MV-4-11 (cell line): Measurements from ENCODE around the gene STIM1.
A peak's percentile ranks its signal among the peaks of the same experiment; 100 is the strongest.

ENCODE experiments used
- DNase-seq: peaks from one replicate; lab custom pipeline; 2025; lab: John Stamatoyannopoulos, UW

The STIM1 gene

DNA sequence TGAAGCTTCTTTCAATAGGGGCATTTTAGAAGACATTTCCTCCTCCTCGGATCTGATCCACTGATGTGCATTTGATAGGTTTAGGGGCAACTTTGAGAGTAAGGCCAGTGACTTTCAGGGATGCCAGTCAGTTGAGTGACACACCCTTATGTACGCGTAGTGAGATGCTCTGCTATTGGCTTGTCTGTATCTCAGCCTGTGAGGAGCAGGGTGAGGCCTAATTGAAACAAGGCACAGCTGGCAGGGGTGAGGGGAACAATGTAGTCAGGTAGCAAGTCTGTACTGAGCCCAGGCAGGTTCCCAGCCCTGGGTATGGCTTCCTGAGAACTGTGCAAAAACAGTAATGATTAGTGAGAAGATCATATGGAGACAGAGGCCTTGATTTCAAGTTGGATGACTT lies 61.5 kb downstream of the STIM1 start:
- no peak for DNase-seq

DNA sequence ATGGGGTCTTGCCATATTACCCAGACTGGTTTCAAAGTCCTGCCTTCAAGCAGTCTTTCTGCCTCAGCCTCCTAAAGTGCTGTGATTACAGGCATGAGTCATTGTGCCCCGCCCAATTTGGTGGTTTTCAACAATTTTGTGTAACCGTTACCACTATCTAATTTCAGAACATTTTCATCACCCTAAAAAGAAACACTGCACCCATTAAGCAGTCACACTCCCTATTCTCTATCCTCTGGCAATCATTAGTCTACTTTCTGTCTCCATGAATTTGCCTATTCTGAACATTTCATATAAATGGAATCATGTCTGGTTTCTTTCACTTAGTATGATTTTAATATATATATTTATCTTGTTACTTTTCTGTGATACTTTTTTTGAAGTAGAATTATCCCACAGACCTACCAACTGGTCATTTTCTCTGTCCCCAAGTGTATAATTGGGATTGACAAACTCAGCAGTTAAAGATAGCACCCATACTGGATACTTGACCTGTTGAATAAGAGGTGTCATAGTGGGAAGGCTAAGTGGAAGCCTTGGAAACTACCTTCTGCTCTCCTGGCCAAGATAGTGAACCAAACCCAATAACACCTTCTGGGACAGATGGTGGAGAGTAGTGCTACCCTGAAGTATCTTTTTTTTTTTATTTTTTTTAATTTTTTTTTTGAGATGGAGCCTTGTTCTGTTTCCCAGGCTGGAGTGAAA lies 64.8 kb downstream of the STIM1 start:
- DNase-seq: peak; percentile 88

DNA sequence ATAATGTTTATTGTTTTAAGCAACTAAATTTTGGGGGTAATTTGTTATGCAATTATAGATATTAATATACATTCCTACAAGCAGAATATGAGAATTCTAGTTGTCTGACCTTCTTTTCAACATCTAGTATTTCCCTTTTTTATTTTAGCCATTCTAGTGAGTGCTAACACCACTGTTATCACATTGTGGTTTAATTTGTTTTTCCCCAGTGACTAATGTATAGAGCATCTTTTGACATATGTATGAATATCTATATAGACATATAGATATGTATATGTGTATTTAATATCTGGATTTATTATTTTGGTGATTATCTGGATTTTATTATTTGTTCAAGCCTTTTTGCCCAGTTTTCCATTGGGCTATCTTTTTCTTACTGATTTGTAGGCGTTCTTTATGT lies 66.6 kb downstream of the STIM1 start:
- no peak for DNase-seq

DNA sequence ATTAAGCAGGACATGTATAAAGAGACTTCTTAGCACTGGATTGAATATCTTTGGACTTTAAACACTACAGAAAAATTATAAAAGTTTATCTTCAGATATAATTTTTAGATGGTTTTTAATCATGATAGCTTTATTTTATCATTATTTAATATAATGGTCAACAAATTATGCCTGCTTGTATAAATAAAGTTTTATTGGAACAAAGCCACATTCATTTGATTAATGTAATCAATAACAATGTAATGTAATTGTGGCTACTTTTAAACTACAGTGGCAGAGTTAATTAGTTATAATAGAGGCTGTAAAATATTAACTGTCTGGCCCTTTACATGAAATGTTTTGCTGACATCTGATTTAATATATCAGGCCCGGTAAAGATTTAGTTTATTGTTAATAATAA lies 70.0 kb downstream of the STIM1 start:
- no peak for DNase-seq

DNA sequence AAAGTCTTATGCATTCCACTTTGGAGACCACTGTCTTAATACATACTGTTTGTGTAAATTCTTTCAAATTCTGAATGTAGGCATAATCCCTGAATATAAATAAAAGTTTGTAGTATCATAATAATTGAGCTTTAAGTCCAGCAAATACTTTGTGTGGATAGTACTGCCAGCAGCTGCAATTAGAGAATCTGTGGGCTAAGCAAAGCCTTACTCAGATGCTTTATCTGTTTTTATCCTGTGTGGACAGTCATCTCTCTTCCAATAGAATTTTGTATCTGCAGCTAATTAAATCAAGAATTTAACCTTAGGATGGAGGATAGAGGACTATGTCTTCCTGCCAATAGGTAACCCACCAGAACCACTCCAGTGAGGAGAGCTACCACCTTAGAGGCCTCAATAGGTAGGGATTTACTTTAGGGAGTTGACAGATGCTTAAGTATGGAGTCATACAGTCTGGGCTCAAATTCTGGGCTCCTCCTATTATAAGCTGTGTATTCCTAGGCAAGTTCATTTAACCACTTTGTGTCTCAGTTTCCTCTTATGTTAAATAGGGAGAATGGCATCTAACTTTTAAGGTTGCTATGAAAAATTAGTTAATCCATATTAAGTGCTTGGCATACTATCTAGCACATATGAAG lies 71.1 kb downstream of the STIM1 start:
- DNase-seq: no peak

DNA sequence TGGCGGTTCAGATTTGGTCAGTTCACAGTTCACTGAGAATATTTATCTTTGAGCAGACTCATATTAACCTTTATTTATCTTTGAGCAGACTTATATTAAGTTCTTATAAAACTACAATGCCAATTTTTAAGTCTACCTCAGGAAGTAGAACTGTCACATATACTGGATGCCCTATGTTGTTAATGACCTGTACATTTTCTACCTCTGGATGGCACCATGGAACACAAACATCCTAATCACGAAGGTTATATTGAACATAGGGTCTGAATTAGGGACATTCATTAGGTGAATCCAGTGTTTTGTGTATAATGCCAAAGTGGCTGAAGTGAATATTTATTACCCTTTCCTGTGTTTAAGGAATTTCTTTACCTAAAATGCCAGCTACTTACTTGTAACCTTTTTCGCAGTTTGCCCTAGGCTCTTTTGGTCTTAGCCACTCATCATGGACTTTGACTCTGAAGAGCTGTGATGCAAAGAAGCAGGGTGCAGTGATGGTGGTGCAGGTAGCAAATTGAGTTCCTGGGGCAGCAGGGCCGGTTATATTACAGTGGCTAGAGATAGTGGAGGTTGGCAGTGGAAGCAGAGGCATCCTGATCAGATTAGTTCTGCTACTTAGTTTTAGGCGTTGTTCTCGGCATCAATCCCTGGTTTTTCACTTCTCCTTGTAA lies 71.8 kb downstream of the STIM1 start:
- no peak for DNase-seq

DNA sequence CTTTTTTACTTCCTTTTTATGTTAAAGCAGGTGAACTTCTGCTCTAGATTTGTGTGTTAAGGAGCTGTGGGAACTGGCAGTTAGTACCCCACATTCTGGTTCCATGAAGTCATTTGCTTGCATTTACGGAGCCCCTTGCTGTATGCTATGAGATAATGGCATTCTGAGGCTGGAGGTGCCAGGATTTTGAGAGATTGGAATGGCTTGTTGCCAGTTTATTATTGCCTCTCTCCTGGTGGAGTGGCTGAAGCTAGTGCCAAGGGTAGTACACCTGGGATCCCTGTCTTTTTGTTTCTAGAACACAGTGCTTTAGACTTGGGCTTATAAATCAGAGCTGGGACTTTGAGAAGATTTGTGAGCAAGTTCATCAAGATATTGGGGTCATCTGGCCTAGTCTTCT lies 73.8 kb downstream of the STIM1 start:
- no peak for DNase-seq

DNA sequence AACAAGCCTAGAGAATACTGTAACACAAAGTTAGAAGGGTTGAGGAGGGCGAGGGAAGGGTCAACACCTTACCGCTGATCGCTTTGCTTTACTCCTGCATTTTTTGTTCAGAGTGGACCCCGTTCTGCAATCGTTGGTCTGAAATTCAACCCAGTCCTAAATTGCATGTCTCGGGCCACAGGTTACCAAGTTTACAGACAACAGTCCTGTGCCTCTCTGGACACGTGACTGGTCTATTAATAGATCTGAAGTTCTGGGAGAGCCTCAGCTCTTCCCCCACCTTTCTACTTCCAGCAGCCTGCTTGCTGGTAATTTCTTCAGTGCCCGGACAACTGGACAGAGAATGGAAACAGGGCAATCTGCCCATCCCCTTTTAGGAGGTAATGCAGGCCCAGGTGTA lies 74.2 kb downstream of the STIM1 start:
- DNase-seq: no peak

DNA sequence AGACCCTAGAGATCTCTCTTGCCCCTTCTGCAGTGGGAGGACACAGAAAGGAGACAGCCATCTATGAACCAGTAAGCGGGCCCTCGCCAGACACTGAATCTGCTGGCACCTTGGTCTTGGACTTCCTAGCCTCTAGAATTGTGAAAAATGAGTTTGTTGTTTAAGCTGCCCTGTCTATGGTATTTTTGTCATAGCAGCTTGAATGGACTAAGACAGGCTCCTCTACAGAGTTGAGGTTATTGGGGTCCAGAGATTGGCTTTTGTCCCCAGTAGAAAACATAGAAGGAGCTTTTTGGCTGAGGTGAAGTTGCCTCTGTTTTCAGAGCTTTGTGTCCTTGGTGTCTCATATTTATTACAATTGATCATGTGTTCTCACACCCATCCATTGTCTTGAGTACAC lies 77.2 kb downstream of the STIM1 start:
- no peak for DNase-seq

DNA sequence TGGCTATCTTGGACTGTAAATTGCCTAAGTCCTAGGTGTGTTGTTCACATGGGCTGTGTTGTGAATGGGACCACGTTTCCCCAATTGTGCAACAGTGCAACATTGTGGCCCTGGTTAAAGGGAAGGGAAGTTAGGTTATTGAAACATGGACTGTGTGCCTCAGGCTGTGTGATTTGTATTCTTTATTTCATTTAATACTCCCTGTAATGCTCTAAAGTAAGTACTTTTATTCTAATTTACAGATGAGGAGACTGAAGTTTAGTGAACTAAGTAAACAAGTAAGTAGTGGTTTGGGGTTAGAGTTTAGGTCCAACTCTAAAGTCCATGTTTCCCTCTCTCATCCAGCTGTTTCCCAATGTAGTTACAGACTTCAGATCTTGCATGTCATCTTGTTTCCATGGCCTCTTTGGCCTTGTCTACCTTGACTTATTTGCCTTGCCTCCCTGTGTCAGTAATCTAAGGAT lies 77.7 kb downstream of the STIM1 start:
- DNase-seq: no peak

DNA sequence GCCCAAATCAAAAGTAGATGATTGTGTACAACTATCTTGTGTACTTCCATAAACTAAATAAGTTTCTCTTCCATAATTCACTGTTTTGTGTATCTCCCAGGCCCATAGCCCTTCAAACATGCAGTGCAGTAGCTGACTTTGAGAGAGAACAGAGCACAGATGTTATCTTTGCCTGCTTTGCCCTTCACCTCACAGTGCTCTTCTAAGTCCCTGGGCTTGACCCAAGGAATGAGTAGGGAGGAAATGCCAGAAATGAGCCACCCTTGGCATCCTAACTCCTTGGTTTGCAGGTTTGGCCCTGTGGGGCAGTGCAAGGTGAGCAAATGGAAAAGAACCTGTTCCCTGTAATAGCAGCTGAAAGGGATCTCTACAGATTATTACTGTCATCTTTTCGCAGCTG lies 79.2 kb downstream of the STIM1 start:
- no peak for DNase-seq

DNA sequence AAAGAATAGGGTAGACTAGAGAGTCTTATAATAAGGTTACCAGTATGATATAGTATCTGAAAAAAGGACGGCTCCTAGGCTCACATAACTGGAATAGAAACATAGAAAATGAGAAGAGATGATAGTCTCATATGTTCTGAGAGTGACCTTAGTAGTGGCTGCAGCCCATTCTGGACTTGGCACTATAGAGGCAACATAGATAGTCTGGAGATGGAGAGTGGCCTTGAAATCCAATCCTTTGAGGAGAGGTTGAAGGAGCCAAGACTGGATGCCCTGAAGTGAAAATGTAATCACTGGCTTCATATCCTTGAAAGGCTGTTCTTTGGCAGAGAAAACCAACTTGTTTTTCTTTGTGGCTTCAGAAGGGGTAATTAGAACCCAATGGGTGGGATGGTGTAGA lies 81.1 kb downstream of the STIM1 start:
- no peak for DNase-seq

DNA sequence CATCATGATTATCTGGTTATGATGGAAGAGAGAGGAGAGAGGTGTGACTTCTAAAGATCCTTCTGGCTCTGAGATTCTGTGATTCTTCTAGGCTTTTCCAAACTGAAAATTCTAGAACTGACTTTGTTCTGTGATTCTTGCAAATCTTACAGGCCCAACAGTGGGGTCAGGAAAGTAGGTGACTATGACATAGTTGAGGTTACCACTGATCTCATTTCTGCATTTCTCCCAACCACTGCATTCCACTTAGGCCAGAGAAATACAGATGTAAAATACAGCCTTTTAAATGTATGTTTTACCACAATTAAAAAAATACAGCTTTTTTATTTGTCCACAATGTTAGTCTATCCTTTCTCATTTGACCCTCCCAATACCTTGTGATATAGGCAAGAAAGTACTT lies 83.7 kb downstream of the STIM1 start:
- DNase-seq: peak; percentile 46

DNA sequence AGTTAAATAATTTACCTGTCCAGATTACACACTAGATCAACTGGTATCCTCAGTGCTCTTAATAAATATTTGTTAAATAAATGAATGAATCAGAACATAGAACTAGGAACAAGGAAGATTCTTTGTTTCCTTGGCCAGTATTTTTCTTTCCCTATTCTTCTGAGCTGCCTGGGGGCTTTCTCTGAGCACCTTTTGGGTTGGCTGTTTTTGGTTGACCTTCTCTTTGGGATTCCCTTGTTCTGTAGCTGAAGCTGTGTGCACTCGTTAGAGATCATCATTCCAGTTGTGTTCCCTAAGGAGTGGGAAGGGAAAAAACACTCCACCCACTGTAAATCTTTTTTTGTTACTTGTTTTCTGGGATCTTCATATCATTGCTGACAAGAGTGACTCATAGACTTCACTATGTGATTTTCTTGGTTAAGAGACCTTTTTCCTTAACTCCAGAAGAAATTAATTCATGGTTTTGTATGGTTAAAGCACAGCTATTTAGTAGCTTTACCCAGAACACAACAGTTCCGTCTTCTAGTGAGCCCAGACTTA lies 84.3 kb downstream of the STIM1 start:
- DNase-seq: no peak

DNA sequence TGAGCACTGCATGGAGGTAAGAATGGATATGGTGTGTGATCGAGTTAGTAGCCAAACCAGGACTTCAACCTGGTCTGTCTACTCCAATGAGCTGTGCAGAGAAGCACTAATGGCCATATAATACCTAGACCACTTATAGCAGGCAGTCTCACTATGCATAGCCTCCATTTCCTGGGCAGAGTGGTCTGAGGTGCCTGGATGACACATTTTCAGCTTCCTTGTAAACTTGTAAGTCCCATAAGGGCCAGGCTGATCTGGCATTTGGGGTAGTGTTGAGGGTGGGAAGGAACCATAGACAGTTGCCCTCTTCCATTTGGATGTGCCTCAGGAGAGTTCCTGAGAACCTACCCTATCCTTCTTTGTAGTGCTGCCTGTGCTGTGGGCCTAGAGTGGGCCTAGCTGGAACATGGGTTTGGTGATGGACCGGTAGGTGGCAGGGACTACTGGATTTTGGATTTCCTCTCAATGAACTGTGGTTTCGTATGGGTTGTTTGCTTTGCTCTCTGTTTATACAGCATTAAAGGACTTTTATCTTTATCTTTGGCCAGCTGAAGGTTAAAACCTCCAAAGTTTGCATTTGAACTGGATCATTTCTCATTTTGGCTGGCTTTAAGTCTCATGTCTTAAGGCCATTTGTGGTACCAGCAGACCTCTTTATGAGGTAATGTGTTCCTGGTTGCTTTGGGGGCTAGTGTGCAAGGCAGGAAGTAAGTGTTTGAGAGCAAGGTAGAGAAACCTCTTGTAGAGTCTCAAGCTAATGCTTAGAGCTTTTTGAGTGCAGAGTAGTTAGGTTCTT lies 86.9 kb downstream of the STIM1 start:
- DNase-seq: no peak

DNA sequence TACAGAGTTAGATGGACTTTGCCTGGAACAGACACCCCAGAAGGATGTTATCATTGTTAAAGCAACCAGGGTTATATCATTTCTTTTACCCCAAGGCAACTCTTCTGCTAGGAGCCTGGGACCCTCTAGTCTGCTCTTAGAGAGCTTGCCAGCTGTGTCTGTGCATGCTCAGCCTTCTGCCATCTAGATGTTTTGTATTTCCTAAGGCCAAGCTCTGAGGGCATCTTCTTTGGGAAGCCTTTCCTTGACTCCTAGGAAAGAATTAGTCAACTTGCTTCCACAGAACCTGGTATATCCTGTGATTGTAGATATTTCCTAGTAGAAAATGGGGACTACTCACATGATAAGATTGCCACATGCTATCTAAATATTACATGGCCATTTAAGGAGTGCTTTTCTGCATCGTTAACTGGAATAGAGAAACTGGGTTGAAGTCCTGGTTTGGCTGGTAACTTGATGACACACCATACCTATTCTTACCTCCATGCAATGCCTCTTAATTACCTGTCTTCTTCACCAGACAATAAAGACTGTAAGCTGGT lies 87.6 kb downstream of the STIM1 start:
- no peak for DNase-seq

DNA sequence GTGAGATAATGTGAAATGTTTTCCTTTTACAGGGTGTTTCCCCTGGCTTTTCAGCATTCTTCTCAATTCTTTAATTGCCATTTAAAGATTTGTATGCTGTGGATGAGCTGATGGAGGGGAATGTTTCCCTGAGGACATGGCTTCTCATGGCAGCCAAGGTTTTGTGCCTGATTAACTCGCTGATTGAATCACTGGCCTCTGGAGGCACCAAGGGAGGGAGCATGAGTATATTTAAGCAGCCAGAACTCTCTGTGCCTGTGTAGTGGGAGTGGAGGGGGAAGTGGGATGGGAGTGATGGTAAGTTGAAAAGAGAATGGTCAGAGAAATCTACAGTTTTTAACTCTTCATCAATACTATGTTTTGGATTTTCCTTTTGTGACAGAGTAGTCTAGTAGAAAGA lies 88.7 kb downstream of the STIM1 start:
- no peak for DNase-seq

DNA sequence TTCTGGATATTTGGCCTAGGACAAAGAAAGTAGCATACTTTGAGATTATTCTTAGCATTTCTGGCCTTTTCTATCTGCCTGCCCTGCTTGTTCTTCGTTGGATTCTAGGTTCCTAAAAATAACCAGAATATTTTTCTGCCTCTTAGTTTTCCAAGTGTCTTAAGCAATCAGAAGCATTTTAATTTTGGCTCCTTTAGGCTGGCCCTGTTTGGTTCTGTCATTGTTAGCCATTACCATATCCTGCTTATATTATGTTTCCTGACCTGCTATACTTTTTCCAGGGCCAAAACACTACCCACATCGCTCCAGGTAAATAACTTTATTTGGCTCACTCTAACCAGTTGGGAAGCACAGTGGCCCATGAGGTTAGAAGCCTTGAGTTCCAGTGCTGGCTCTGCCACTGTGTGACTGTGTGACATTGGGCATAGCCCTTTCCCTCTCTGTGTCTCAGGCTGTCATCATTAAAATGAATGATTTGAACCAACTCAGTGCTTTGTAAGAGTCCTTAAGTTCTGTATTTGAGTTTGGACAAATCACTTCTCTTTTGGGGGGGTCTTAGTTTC lies 91.1 kb downstream of the STIM1 start:
- DNase-seq: no peak

DNA sequence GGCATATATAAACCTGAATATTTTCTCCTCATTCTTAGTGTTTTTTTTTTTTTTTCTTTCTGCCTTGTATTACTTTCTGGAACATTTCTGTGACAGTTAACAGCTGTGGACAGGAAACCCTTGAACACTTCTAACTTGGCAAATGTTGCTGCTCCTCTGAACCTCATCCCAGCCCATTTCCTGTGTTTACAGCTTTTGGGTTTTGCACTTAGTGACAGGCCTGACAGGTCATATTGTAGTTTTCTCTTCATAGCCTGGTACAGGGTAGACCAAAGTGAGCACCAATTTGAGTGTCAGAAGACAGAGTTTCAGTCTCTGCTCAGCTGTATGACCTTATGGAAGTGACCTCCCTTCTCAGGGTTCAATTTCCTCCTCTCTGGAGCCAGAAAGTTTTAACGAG lies 91.6 kb downstream of the STIM1 start:
- DNase-seq: peak; percentile 72

DNA sequence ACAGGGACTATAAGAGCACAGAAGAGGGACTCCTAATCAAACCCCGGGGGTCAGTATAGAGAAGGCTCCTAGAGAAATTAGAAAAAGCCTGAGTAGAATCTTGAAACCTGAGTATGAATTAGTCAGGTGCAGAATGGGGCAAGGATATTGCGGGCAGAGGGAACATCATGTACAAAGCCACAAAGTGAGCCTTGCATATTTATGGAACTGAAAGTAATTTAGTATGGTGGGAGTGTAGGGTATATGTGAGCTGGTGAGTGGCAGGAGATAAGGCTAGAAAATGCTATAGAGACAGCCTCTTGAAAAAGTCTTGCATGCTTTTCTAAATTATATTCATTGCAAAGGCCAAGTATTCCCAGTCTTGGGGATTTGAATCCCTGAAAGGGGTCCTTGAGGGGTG lies 93.7 kb downstream of the STIM1 start:
- peak; percentile 88 for DNase-seq

DNA sequence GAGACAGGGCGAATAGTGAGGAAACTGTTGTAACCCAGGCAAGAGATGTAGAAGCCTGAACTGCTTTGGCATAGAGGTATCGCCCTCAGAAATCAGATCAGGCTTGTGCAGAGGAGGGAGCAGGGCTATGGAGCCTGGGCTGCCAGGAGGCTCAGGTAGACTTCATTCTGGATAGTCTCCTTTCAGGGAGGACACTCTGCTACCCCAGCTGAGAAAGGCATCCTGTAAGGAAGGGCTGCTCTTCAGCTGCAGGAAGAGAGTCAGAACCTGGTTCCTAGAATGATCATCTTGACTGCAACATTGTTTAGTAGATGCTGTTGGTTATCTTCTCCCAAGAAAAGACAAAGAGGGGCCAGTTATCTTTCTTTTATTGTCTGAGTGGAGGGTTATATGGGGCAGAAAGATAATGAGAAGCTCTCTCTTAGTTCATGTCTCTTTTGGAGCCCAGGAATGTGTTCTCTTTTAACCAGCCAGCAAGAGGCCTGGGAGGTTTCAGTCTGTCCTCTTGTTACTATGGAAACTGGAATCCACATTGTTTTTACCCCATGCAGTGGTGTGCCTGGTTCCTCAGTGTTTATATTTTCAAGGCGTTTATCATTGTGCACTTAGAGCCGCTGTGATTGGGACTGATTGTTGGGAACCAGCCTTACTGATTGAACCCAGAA lies 95.7 kb downstream of the STIM1 start:
- peak; percentile 15 for DNase-seq
